GM19452 (cell line): ENCODE measurements around the gene COG1.

Source experiments
- ATAC-seq: cut with Tn5 transposase; IDR thresholded peaks from one replicate; pipeline ENCODE4 v1.9.1; 2021; ENCODE audit not compliant: unreplicated experiment

COG1 gene

DNA sequence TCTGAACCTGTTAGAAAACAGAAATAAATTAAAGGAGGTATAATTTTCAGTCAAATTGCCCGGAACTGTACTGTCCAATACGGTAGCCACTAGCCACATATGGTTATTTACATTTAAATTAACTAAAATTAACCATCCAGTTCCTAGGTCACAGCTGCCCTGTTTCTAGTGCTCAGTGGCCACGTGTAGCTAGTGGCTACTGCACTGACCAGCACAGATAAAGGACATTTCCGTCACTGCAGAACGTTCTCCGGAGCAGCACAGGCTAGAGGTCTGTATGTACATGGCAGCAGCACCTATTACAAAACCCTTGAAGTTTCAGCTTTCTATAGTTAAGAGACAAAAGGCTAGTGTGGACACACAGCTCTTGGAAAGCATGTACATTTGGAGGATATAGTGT, 35.1 kb downstream of the COG1 start:
- no peak for ATAC-seq

- peak; percentile 45 for ATAC-seq
These were observed 35.9 kb downstream of the COG1 start for GRCh38 chr17:73228748-73229236.

DNA sequence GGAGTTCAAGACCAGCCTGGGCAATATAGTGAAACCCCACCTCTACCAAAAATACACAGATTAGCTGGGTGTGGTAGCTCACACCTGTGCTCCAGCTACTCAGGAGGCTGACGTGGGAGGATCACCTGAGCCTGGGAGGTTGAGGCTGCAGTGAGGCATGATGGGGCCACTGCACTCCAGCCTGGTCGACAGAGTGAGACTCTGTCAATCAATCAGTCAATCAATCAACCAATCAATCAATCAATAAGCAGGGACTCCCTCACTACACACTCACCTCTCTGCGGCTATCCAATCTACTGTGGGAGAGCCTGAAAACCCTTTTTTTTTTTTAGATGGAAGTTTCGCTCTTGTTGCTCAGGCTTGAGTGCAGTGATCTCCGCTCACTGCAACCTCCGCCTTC, 37.2 kb downstream of the COG1 start:
- no peak for ATAC-seq

DNA sequence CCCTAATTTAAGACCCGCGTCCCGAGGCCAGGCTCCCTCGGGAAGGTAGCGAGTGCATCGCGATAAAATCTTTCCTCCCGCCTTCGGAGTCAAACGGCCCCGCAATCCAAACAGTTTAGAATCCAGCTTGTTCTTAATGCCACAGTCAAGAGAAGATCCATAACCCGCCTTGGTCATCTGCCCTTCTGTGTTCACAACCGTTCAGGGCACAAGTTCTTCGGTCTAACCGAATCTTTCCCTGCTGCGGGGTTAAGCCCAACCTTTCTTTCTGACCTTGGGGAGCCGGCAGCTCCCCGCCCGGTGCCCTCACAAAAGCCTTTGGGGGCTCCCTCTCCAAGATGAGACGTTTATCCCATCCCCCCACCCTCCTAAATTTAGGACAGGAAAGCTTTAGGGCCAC, 38.5 kb downstream of the COG1 start:
- ATAC-seq, result no peak

DNA sequence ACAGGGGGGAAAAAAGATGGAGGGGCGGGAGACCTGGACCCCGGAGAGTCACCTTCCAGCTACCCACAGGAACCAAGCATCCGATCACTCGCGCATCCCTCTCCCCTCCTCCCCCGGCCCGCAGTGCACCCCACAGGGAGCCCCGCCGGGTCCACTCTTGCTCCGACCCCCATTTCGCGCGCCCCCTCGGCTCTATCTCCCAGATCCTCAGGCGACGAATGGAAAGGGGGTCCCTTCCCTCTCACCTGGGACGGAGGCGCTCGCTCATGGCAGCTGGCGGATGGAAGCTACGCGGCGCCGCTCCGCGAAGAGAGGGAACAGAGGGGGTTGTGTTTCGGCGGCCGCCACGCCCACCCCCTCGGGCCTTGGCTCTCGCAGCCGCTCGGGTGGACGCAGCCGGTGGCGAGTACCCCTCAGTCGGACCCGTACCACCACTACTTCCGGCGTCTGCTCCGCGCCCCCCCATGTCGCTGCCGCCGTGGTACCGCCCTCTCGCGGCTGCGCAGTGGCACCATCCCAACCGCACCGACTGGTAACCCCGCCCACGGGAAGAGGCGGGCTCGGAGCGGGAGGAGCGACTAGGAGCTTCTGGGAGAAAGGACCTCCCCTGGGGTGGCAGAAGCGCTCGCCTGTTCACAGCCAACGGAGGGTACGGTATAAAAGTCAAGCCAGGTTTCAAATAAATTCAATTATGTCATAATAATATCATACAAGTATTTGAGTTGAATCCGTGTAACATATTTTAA, 39.2 kb downstream of the COG1 start:
- ATAC-seq, result peak; percentile 74

- peak; percentile 30 for ATAC-seq
These were observed 39.9 kb downstream of the COG1 start for GRCh38 chr17:73232587-73233373.

- ATAC-seq, result no peak
These were observed 41.9 kb downstream of the COG1 start for GRCh38 chr17:73234736-73235135.

GRCh38 chr17:73237714-73238113, 44.9 kb downstream of the COG1 start:
- ATAC-seq, result no peak

- ATAC-seq, result no peak
These were observed 47.7 kb downstream of the COG1 start for GRCh38 chr17:73240561-73240960.

DNA sequence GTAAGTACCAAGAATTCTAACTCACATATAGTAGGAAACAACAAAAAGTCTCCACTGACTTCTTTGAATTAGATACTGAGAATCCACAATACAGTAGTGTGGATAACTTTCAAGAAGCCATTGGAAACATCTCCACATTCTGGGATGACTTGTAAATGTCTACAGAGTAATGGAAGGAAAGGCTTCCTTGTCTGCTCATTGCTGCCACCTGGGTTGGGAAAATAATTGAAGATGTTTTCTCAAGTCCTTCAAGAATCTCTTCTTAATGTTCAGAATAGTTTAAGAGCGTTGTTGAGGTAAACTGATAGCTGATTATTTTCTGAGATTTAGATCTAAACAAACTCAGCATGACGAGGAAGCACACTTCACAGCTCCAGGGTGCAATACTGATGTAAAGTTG, 54.9 kb downstream of the COG1 start:
- no peak for ATAC-seq

DNA sequence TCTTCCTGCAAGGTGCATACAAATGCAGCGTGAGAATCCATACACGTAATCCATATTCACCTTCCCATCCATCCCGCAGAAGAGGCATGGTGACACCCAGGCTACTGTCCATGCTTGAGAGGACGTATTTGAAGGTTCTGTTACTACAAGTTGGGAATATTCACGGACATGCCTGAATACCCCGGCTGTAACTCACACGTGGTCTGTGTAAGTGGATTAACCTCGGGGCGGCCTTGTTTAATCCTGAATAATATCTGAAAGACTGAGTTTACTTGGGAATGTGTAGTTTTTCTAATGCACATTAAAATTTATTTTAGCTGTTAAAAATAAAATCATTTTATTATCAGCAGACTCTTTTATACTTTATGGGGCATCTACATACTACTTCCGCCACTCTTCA, 55.7 kb downstream of the COG1 start:
- no peak for ATAC-seq

DNA sequence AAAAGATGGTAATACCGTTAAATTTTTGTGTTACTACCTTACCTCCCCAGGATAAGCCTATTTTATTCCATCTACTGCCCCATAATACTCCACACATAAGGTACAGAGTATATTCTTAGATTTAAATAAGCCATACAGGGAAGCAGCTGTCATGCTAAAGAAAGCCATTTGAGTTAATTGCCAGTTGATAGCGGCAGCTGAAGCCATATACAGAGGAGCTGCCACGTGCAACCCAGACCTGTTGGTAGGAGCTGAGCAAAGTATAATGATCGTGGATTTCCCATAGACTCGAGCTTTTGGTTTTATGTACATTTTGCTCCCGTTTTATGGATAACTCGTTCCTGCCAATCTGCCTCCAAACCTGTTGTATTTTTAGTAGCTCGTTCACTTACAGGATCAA, 56.8 kb downstream of the COG1 start:
- ATAC-seq, result no peak

- no peak for ATAC-seq
These were observed 58.2 kb downstream of the COG1 start for GRCh38 chr17:73250851-73251640.

DNA sequence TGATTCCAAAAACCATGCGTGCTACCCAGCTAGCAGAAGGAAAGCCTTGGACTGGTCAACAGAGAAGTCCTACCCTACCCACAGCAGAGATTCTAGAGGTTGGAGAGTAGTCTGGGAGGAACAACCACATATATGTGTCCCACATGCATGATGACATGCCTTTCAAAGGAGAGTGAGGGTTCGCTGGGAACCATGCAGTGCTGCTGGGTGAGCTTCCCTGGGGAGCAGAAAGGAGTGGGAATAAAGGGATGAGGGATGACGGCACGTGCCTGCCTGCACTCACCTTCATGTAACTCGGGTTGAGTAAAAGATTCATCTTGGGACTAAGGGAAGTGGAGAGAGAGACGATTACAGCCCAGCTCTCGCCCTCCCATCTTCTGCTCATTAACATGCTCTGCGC, 59.0 kb downstream of the COG1 start:
- no peak for ATAC-seq

DNA sequence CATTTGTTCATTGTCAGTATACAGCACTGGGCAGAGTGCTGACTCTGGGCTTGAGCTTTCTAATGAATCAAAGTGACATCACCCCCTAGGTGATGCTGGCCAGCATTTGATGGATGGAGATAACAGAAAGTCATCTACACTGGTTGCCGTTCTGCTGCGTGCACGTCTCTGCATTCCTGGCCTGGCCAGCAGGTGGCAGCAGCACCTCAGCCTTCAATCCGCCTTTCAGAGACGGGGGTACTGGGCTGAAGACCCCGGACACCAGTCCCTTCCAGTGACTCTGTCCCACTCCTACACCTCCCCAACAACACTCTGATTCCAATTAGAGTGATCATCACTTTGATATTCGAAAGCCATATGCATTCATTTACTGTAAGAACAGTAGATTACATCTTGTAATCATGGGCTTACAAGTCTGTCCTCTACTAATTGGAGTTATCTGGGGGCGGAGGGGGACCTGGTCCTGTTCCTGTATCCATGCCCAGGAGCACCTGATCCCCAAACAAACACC, 62.9 kb downstream of the COG1 start:
- ATAC-seq, result no peak

DNA sequence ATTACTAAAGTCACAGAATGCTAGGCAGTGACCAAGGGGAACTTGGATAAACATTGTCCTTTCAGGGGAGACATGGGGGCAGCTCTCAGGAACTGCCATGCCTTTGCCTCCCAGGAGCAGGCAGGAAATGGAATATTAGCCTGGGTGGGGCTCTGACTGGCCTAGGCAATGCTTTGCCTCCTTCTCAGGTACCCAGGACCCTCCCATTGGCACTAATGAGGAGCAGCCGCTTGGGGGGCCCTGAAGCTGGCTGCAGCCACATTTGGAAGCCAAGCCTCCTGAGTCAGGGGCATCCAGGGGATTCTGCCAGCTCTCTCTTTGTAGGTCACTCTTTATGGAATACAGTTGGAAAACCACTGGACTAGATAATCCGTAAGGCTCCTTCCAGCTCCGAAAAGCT, 63.4 kb downstream of the COG1 start:
- no peak for ATAC-seq

DNA sequence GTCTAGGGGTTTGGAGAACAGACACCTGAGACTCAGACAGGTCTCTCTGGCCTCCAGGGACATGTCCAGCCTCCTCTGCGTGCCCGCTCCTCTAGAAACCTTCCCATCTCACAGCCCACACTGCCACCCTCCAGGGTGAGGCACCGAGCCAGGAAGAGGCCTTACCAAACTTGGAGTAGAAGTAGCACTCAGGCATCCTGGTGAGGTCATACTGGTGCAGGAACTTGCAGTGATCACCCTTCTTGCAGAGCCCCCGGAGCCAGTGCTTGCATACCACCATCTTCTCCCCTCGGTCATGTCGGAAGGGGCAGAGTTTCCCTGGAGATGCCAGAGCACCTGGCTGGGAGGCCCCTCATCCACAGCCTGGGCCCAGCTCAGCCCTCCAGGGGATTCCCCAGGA, 64.7 kb downstream of the COG1 start:
- ATAC-seq, result no peak
